T-cell (primary cell): ENCODE results near the gene MDFI. TPM values are rescaled to one million over a fixed set of nuclear protein-coding genes. Genes with fewer than 3 reads are reported as not detected.

Source experiments
- ATAC-seq, 4 experiments: fragments of 200-7000 bp in 3 of 4; fragments of 150-1000 bp in 1 of 4; cut with Tn5 transposase; replicated peaks in 1 of 4; 1 replicate in 3 of 4; 2 replicates in 1 of 4; pipeline ENCODE4 v1.10.0; 2021; ENCODE audit warnings: moderate library complexity in 3 of 4, mild to moderate bottlenecking in 2 of 4, moderate number of reproducible peaks in 1 of 4
- CTCF ChIA-PET, 2 donors: fragments of 300-600 bp; sonication (Branson Sonifier 250); formaldehyde crosslinking; loops; one replicate each; lab custom pipeline; 2022; ENCODE audit warnings: antibody characterized with exemption in 2 of 2; lab: Charles Lee
- POLR2A ChIA-PET, 2 donors: fragments of 300-600 bp; sonication (Branson Sonifier 250); formaldehyde crosslinking; loops; one replicate each; lab custom pipeline; 2022; ENCODE audit warnings: antibody characterized with exemption in 2 of 2; lab: Charles Lee
- DNase-seq, 35 experiments: peaks; one replicate each; pipeline versions ENCODE4 v3.0.0 to v3.0.0-alpha.2; 2013 to 2023
- H3K27ac ChIP-seq: one replicate; pipeline ENCODE4 v1.5.1; 2013; ENCODE audit warnings: low read length
- H3K27me3 ChIP-seq, 2 experiments: replicated peaks in 1 of 2; 1 replicate in 1 of 2; 2 replicates in 1 of 2; pipeline versions ENCODE4 v1.6.1 to v1.7.0; 2013; ENCODE audit warnings: low read length in 1 of 2, mixed read lengths in 1 of 2; ENCODE audit not compliant: control insufficient read depth in 2 of 2, insufficient read depth in 2 of 2; ENCODE audit errors: extremely low read depth in 1 of 2
- H3K36me3 ChIP-seq, 2 donors: 1 replicate in 1 of 2; 2 replicates in 1 of 2; pipeline versions ENCODE4 v1.6.1 to v1.7.0; 2013; ENCODE audit warnings: low read length in 1 of 2; ENCODE audit not compliant: control insufficient read depth in 2 of 2, insufficient read depth in 1 of 2; ENCODE audit errors: extremely low read depth in 1 of 2
- H3K4me1 ChIP-seq, 2 experiments: 1 replicate in 1 of 2; 2 replicates in 1 of 2; pipeline versions ENCODE4 v1.6.1 to v1.7.0; 2013; ENCODE audit warnings: low read length in 2 of 2, mixed read lengths in 1 of 2; ENCODE audit not compliant: insufficient read depth in 2 of 2, control insufficient read depth in 1 of 2; ENCODE audit errors: extremely low read depth in 1 of 2
- H3K4me3 ChIP-seq, 2 donors: 1 replicate in 1 of 2; 2 replicates in 1 of 2; pipeline versions ENCODE4 v1.5.1 to v1.7.0; 2013; ENCODE audit warnings: mild to moderate bottlenecking in 2 of 2, low read length in 1 of 2, moderate library complexity in 1 of 2; ENCODE audit not compliant: control insufficient read depth in 1 of 2; ENCODE audit errors: extremely low read depth in 1 of 2
- H3K9me3 ChIP-seq: 2 replicates; pipeline ENCODE4 v1.7.0; 2013
- H3K27ac Mint-ChIP-seq, 2 donors: one replicate each; pipeline ENCODE4 v1.8.0; 2020 to 2021; ENCODE audit warnings: mild to moderate bottlenecking in 2 of 2, mixed read lengths in 2 of 2
- H3K27me3 Mint-ChIP-seq, 2 donors: one replicate each; pipeline ENCODE4 v1.8.0; 2021 to 2022; ENCODE audit warnings: mixed read lengths in 2 of 2
- H3K36me3 Mint-ChIP-seq: one replicate; pipeline ENCODE4 v1.8.0; 2021; ENCODE audit warnings: mixed read lengths
- H3K4me1 Mint-ChIP-seq, 3 donors: one replicate each; pipeline ENCODE4 v1.8.0; 2020 to 2022; ENCODE audit warnings: mixed read lengths in 3 of 3, mild to moderate bottlenecking in 1 of 3
- H3K4me3 Mint-ChIP-seq, 3 donors: one replicate each; pipeline ENCODE4 v1.8.0; 2020 to 2022; ENCODE audit warnings: mild to moderate bottlenecking in 3 of 3, mixed read lengths in 3 of 3, moderate library complexity in 3 of 3
- H3K9me3 Mint-ChIP-seq, 3 donors: one replicate each; pipeline ENCODE4 v1.8.0; 2020 to 2022; ENCODE audit warnings: mixed read lengths in 3 of 3
- WGBS: methylation state at CpG from one replicate; pipeline ENCODE4 v1.1.5; 2013; ENCODE audit warnings: missing lambda C conversion rate; ENCODE audit not compliant: insufficient coverage; 5-methylcytosine and 5-hydroxymethylcytosine counted together
- total RNA-seq, 35 experiments: library from RNA in 6 of 35; stranded (reverse) in 6 of 35; fragments of 120-200 nt in 1 of 35; gene quantifications; one replicate each; pipeline versions ENCODE4 v1.2.1 to v1.2.4 and lab custom pipeline; 2013 to 2026

MDFI gene
- total RNA-seq, 5 donors from 2014 or later (not counting 1 experiment from before 2014, with no cell fraction given) = not detected

GRCh38 chr6:41596807-41597206, 41.5 kb upstream of the MDFI start:
- Histone ChIP-seq H3K9me3 (no peaks in the 10 kb centered on the region), H3K36me3 (peaks cover 3 to 4% of the 10 kb centered on the region in 2 donors), H3K27ac (no peak overlapping the region), H3K27me3 (peaks cover 0 to 2% of the 10 kb centered on the region in 2 experiments), H3K4me1 (peaks cover 0 to 5% of the 10 kb centered on the region in 2 experiments), H3K4me3 (no peak overlapping the region)
- no peak overlapping the region for H3K4me3 Mint-ChIP-seq
- ChIA-PET CTCF (interaction anchor here (0.6 to 0.7 kb wide), 2 partner anchors 34 to 228 kb away, joined by 9 to 10 read pairs; no protein-coding TSS in a partner anchor), POLR2A (no interaction called here)
- no peaks in the 10 kb centered on the region for H3K4me1 Mint-ChIP-seq
- 88% methylated on average over 3 of the region's 11 CpGs for WGBS
- no peaks in the 10 kb centered on the region for H3K27me3 Mint-ChIP-seq
- no peaks in the 10 kb centered on the region for H3K9me3 Mint-ChIP-seq
- DNase-seq (no peak), ATAC-seq (no peak)
- peaks cover 11% of the 10 kb centered on the region for H3K36me3 Mint-ChIP-seq
- no peak overlapping the region for H3K27ac Mint-ChIP-seq

GRCh38 chr6:41597246-41598000, 40.8 kb upstream of the MDFI start:
- Mint-ChIP-seq H3K27me3 (no peaks in the 10 kb centered on the region), H3K4me1 (no peaks in the 10 kb centered on the region), H3K9me3 (no peaks in the 10 kb centered on the region), H3K36me3 (peaks cover 11% of the 10 kb centered on the region), H3K4me3 (no peak overlapping the region), H3K27ac (no peak overlapping the region)
- Histone ChIP-seq H3K36me3 (peaks cover 3 to 4% of the 10 kb centered on the region in 2 donors), H3K4me3 (no peak overlapping the region), H3K27ac (no peak overlapping the region), H3K4me1 (no peaks in the 10 kb centered on the region), H3K9me3 (no peaks in the 10 kb centered on the region), H3K27me3 (peaks cover 0 to 7% of the 10 kb centered on the region in 2 experiments)
- POLR2A ChIA-PET = no interaction called here
- CTCF ChIA-PET = interaction anchor here (0.7 kb wide), 2 partner anchors 173 to 227 kb away, joined by 3 to 9 read pairs; no protein-coding TSS in a partner anchor
- DNase-seq = no peak
- ATAC-seq = no peak
- WGBS = 85% methylated on average over 10 of the region's 19 CpGs

GRCh38 chr6:41598670-41599014, 39.6 kb upstream of the MDFI start:
- peaks cover 0 to 14% of the 10 kb centered on the region in 2 experiments for H3K27me3 ChIP-seq
- H3K4me1 ChIP-seq = peaks cover 0 to 7% of the 10 kb centered on the region in 2 experiments
- H3K4me3 ChIP-seq = no peak overlapping the region
- H3K36me3 ChIP-seq = peaks cover 0 to 3% of the 10 kb centered on the region in 2 donors
- no peaks in the 10 kb centered on the region for H3K9me3 ChIP-seq
- Mint-ChIP-seq H3K27me3 (peaks cover 0 to 1% of the 10 kb centered on the region in 2 donors), H3K4me1 (peaks cover 7 to 9% (median 8%) of the 10 kb centered on the region in 3 donors), H3K27ac (no peak overlapping the region), H3K4me3 (no peak overlapping the region), H3K9me3 (no peaks in the 10 kb centered on the region), H3K36me3 (peaks cover 7% of the 10 kb centered on the region)
- no peak for ATAC-seq
- H3K27ac ChIP-seq = no peak overlapping the region
- WGBS = 74% methylated on average over 3 of the region's 8 CpGs
- ChIA-PET POLR2A (interaction anchor here in 1 of 2 donors (0.5 kb wide), 1 partner anchor 182 kb away, joined by 3 read pairs; no protein-coding TSS in a partner anchor), CTCF (interaction anchor here in 1 of 2 donors (0.6 kb wide), 1 partner anchor 133 kb away, joined by 3 read pairs; no protein-coding TSS in a partner anchor)
- no peak for DNase-seq

GRCh38 chr6:41599015-41599851, 39.0 kb upstream of the MDFI start:
- no peaks in the 10 kb centered on the region for H3K9me3 Mint-ChIP-seq
- 80% methylated on average over 16 of the region's 21 CpGs for WGBS
- peaks cover 0 to 20% of the 10 kb centered on the region in 2 experiments for H3K27me3 ChIP-seq
- DNase-seq (no peak), ATAC-seq (no peak)
- no peak overlapping the region for H3K27ac ChIP-seq
- peaks cover 0 to 1% of the 10 kb centered on the region in 2 donors for H3K27me3 Mint-ChIP-seq
- H3K4me3 ChIP-seq = no peak overlapping the region
- no peak overlapping the region for H3K27ac Mint-ChIP-seq
- POLR2A ChIA-PET = interaction anchor here in 1 of 2 donors (0.5 kb wide), 1 partner anchor 183 kb away, joined by 3 read pairs; no protein-coding TSS in a partner anchor
- CTCF ChIA-PET = no interaction called here
- no peaks in the 10 kb centered on the region for H3K9me3 ChIP-seq
- H3K4me1 Mint-ChIP-seq = peaks cover 7 to 9% (median 8%) of the 10 kb centered on the region in 3 donors
- peaks cover 7% of the 10 kb centered on the region for H3K36me3 Mint-ChIP-seq
- no peak overlapping the region for H3K4me3 Mint-ChIP-seq
- peaks cover 0 to 7% of the 10 kb centered on the region in 2 experiments for H3K4me1 ChIP-seq
- H3K36me3 ChIP-seq = peaks cover 0 to 3% of the 10 kb centered on the region in 2 donors

- Histone ChIP-seq H3K27me3 (peaks cover 0 to 23% of the 10 kb centered on the region in 2 experiments), H3K4me3 (no peak overlapping the region), H3K27ac (no peak overlapping the region), H3K4me1 (peaks cover 0 to 7% of the 10 kb centered on the region in 2 experiments), H3K36me3 (peaks cover 0 to 3% of the 10 kb centered on the region in 2 donors), H3K9me3 (no peaks in the 10 kb centered on the region)
- Mint-ChIP-seq H3K27ac (no peak overlapping the region), H3K36me3 (peaks cover 7% of the 10 kb centered on the region), H3K27me3 (peaks cover 0 to 1% of the 10 kb centered on the region in 2 donors), H3K9me3 (no peaks in the 10 kb centered on the region), H3K4me1 (peaks cover 7 to 9% (median 8%) of the 10 kb centered on the region in 3 donors), H3K4me3 (no peak overlapping the region)
- WGBS = 90% methylated on average over 7 of the region's 14 CpGs
- ChIA-PET CTCF (no interaction called here), POLR2A (no interaction called here)
- ATAC-seq (no peak), DNase-seq (no peak)
Measured at GRCh38 chr6:41599852-41600445, 38.3 kb upstream of the MDFI start.
